Endodermal cell (in vitro differentiated cells): ENCODE data around the gene IFNL4. TPM values are rescaled to one million over a fixed set of nuclear protein-coding genes. Genes with fewer than 3 reads are reported as not detected.

ENCODE experiments used
- DNase-seq: peaks from one replicate; pipeline ENCODE4 v3.0.0-alpha.2; 2017
- H3K27ac ChIP-seq: 2 replicates; pipeline ENCODE4 v1.5.1; 2013; ENCODE audit warnings: mild to moderate bottlenecking, low read depth, low read length, moderate library complexity
- H3K27me3 ChIP-seq: 2 replicates; pipeline ENCODE4 v1.6.1; 2013; ENCODE audit warnings: mild to moderate bottlenecking, low read length, moderate library complexity; ENCODE audit not compliant: insufficient read depth, control insufficient read depth, poor library complexity, severe bottlenecking
- H3K36me3 ChIP-seq: 2 replicates; pipeline ENCODE4 v1.7.0; 2013; ENCODE audit warnings: mild to moderate bottlenecking, low read length, moderate library complexity; ENCODE audit not compliant: control insufficient read depth, insufficient read depth
- H3K4me1 ChIP-seq: one replicate; pipeline ENCODE4 v1.7.0; 2013; ENCODE audit warnings: low read length; ENCODE audit not compliant: control insufficient read depth, insufficient read depth
- H3K4me3 ChIP-seq: 2 replicates; pipeline ENCODE4 v1.5.1; 2013; ENCODE audit warnings: mild to moderate bottlenecking, low read length, moderate library complexity
- H3K9ac ChIP-seq: 2 replicates; pipeline ENCODE4 v1.6.1; 2013; ENCODE audit warnings: mild to moderate bottlenecking, low read length, moderate library complexity; ENCODE audit not compliant: poor library complexity, severe bottlenecking; ENCODE audit errors: extremely low read depth
- H3K9me3 ChIP-seq: 2 replicates; pipeline ENCODE4 v1.6.1; 2013; ENCODE audit warnings: mild to moderate bottlenecking, low read length, moderate library complexity; ENCODE audit not compliant: control insufficient read depth
- H3K27ac Mint-ChIP-seq: 2 replicates; pipeline ENCODE4 v1.8.0; 2020; ENCODE audit warnings: mixed read lengths
- H3K27me3 Mint-ChIP-seq: 2 replicates; pipeline ENCODE4 v1.8.0; 2021; ENCODE audit warnings: mild to moderate bottlenecking, mixed read lengths; ENCODE audit not compliant: insufficient read depth
- H3K36me3 Mint-ChIP-seq: 2 replicates; pipeline ENCODE4 v1.8.0; 2020; ENCODE audit warnings: low read depth, mixed read lengths
- H3K4me1 Mint-ChIP-seq: 2 replicates; pipeline ENCODE4 v1.8.0; 2020; ENCODE audit warnings: mixed read lengths
- H3K4me3 Mint-ChIP-seq: 2 replicates; pipeline ENCODE4 v1.8.0; 2020; ENCODE audit warnings: mild to moderate bottlenecking, moderate library complexity, mixed read lengths
- H3K9me3 Mint-ChIP-seq: 2 replicates; pipeline ENCODE4 v1.8.0; 2020; ENCODE audit warnings: mild to moderate bottlenecking, mixed read lengths
- CTCF ChIP-seq: fragments of 200-600 bp; sonication (generic); conservative IDR thresholded peaks from 2 replicates; pipeline ENCODE4 v1.5.0; 2021; ENCODE audit warnings: antibody characterized with exemption, mild to moderate bottlenecking
- WGBS, 2 experiments: methylation state at CpG; one replicate each; pipeline versions ENCODE4 v1.1.5 to v1.1.7; 2013; ENCODE audit warnings: missing lambda C conversion rate in 2 of 2, mixed read lengths in 1 of 2; ENCODE audit not compliant: insufficient coverage in 1 of 2, insufficient read length in 1 of 2; 5-methylcytosine and 5-hydroxymethylcytosine counted together
- long read RNA-seq, 4 experiments: library from polyadenylated mRNA in 2 of 4; library from RNA in 1 of 4; library from capped mRNA in 1 of 4; stranded (forward) in 3 of 4; unstranded in 1 of 4; transcript quantifications; one replicate each; pipeline ENCODE4 v2.0.0, GENCODE V29; 2020 to 2021; ENCODE audit warnings: inconsistent platforms in 1 of 4
- polyA plus RNA-seq, 2 experiments: library from polyadenylated mRNA; stranded (reverse); fragments of 50-300 nt; gene quantifications; one replicate each; pipeline ENCODE4 v1.2.3, GENCODE V29; 2013
- total RNA-seq, 2 donors: library from RNA; stranded (reverse); fragmentation: NEBNext Ultra II Directional in 1 of 2; extraction: Animal tissue kit (Norgen Biotek cat#: 25700) in 1 of 2; gene quantifications; 2 replicates in 1 of 2; 3 replicates in 1 of 2; pipeline ENCODE4 v1.2.1, GENCODE V29; 2021

IFNL4 gene
- total RNA-seq: not detected
- not detected for polyA plus RNA-seq (2013, experiment 1 of 2)
- polyA plus RNA-seq (2013, experiment 2 of 2): not detected
- long read RNA-seq, experiment 1: 0 reads
- long read RNA-seq, experiment 2: 0 reads
- long read RNA-seq, experiment 3: 0 reads
- long read RNA-seq, experiment 4: 0 reads

- no peak for DNase-seq
- Histone ChIP-seq H3K9me3 (no peaks in the 10 kb centered on the region), H3K4me1 (no peaks in the 10 kb centered on the region), H3K27me3 (peaks cover 52% of the 10 kb centered on the region), H3K4me3 (no peak within 1 kb of the TSS), H3K27ac (no peak within 1 kb of the TSS), H3K36me3 (no peaks in the 10 kb centered on the region), H3K9ac (no peak within 1 kb of the TSS)
- no peak for TF ChIP-seq CTCF
- no peaks in the 10 kb centered on the region for H3K9me3 Mint-ChIP-seq
- no peak within 1 kb of the TSS for H3K4me3 Mint-ChIP-seq
- H3K27me3 Mint-ChIP-seq: peaks cover 78% of the 10 kb centered on the region
- 59 to 80% methylated on average over 9 to 13 of the region's 13 CpGs for whole genome bisulfite sequencing, 2 experiments
- H3K27ac Mint-ChIP-seq: no peak within 1 kb of the TSS
- H3K4me1 Mint-ChIP-seq: no peaks in the 10 kb centered on the region
- no peaks in the 10 kb centered on the region for H3K36me3 Mint-ChIP-seq
Observed at GRCh38 chr19:39248806-39249205, at the start of gene IFNL4. IFNL4 (minus strand) TSS chr19:39248856.

- H3K27me3 Mint-ChIP-seq: peaks cover 24% of the 10 kb centered on the region
- Histone ChIP-seq H3K9me3 (no peaks in the 10 kb centered on the region), H3K4me1 (no peaks in the 10 kb centered on the region), H3K27me3 (peaks cover 15% of the 10 kb centered on the region), H3K27ac (no peak overlapping the region), H3K4me3 (no peak overlapping the region), H3K9ac (no peak overlapping the region), H3K36me3 (no peaks in the 10 kb centered on the region)
- no peak overlapping the region for H3K27ac Mint-ChIP-seq
- no peak overlapping the region for H3K4me3 Mint-ChIP-seq
- WGBS, 2 experiments: 88% methylated on average over 6 to 17 of the region's 17 CpGs
- no peaks in the 10 kb centered on the region for H3K9me3 Mint-ChIP-seq
- DNase-seq: no peak
- H3K4me1 Mint-ChIP-seq: no peaks in the 10 kb centered on the region
- no peak for TF ChIP-seq CTCF
- no peaks in the 10 kb centered on the region for H3K36me3 Mint-ChIP-seq
Observed at GRCh38 chr19:39297931-39298634, 49.4 kb upstream of the IFNL4 start.

DNA sequence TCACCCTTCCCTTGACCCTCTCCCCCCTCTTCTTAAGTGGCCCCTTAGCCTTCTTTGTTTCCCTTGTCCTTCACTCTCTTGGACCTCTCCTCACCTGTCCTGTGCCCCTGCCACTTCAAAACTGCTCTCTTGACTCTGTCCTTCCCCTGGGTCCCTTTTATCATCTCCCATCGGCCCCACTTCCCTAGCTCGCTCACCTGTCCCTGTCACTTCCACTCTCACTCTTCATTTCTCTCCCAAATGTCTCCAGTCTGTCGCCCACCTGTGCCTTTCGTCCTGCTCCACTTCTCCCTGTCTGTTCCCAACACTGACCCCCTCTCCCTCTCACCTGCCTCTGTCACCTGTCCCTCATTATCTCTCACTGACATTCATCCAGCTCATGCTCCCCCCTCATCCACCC lies 48.2 kb upstream of the IFNL4 start:
- Mint-ChIP-seq H3K9me3 (no peaks in the 10 kb centered on the region), H3K4me1 (no peaks in the 10 kb centered on the region), H3K36me3 (no peaks in the 10 kb centered on the region), H3K27me3 (peaks cover 24% of the 10 kb centered on the region), H3K27ac (no peak overlapping the region), H3K4me3 (no peak overlapping the region)
- no peak for DNase-seq
- Histone ChIP-seq H3K4me3 (no peak overlapping the region), H3K9me3 (no peaks in the 10 kb centered on the region), H3K27me3 (peaks cover 20% of the 10 kb centered on the region), H3K27ac (no peak overlapping the region), H3K36me3 (no peaks in the 10 kb centered on the region), H3K9ac (no peak overlapping the region), H3K4me1 (no peaks in the 10 kb centered on the region)
- 83 to 93% methylated on average over 4 of the region's 4 CpGs for WGBS, 2 experiments
- TF ChIP-seq CTCF: no peak
